HepG2 (cell line): ENCODE measurements around the gene FAM83D. TPM values are rescaled to one million over a fixed set of nuclear protein-coding genes. Genes with fewer than 3 reads are reported as not detected.
A peak's percentile ranks its signal among the peaks of the same experiment; 100 is the strongest.

Experiments used
- DPF2 ChIP-seq: sonication (generic); formaldehyde crosslinking; IDR thresholded peaks from 2 replicates; pipeline ENCODE4 v1.4.0; 2020; ENCODE audit warnings: mild to moderate bottlenecking, low read depth, missing genetic modification reagents, borderline replicate concordance
- DRAP1 ChIP-seq: IDR thresholded peaks from 2 replicates; pipeline ENCODE4 v1.6.1; 2016; ENCODE audit warnings: missing genetic modification reagents, missing compliant biosample characterization
- GMEB1 ChIP-seq: sonication (generic); formaldehyde crosslinking; IDR thresholded peaks from 2 replicates; pipeline ENCODE4 v1.5.1; 2020; ENCODE audit warnings: missing genetic modification reagents, mild to moderate bottlenecking, borderline replicate concordance
- HCFC1 ChIP-seq: fragments of 150-350 bp; IDR thresholded peaks from 2 replicates; pipeline ENCODE4 v1.6.1; 2014; ENCODE audit warnings: low read depth, low read length
- KAT8 ChIP-seq: IDR thresholded peaks from 2 replicates; pipeline ENCODE4 v1.6.1; 2016; ENCODE audit warnings: missing genetic modification reagents, missing compliant biosample characterization
- MATR3 ChIP-seq: sonication (generic); formaldehyde crosslinking; IDR thresholded peaks from 2 replicates; pipeline ENCODE4 v1.4.0; 2020; ENCODE audit warnings: missing genetic modification reagents
- MZF1 ChIP-seq: sonication (generic); formaldehyde crosslinking; IDR thresholded peaks from 2 replicates; pipeline ENCODE4 v1.8.1; 2023; ENCODE audit warnings: mild to moderate bottlenecking, missing genetic modification reagents, borderline replicate concordance
- NFYC ChIP-seq: IDR thresholded peaks from 2 replicates; pipeline ENCODE4 v1.6.1; 2016; ENCODE audit warnings: missing genetic modification reagents, missing compliant biosample characterization
- RCOR2 ChIP-seq: IDR thresholded peaks from 2 replicates; pipeline ENCODE4 v1.6.1; 2016; ENCODE audit warnings: missing biosample characterization, missing genetic modification reagents
- THAP9 ChIP-seq: sonication (generic); formaldehyde crosslinking; IDR thresholded peaks from 2 replicates; pipeline ENCODE4; 2020; ENCODE audit warnings: missing genetic modification reagents, mild to moderate bottlenecking, borderline replicate concordance
- ZBTB4 ChIP-seq: sonication (generic); formaldehyde crosslinking; IDR thresholded peaks from 2 replicates; pipeline ENCODE4 v1.4.0; 2020; ENCODE audit warnings: missing genetic modification reagents, mild to moderate bottlenecking, borderline replicate concordance
- ZBTB46 ChIP-seq: sonication (generic); formaldehyde crosslinking; IDR thresholded peaks from 2 replicates; pipeline ENCODE4 v1.4.0; 2020; ENCODE audit warnings: mild to moderate bottlenecking, missing genetic modification reagents, borderline replicate concordance
- ZNF747 ChIP-seq: sonication (generic); formaldehyde crosslinking; IDR thresholded peaks from 2 replicates; pipeline ENCODE4 v1.8.1; 2023; ENCODE audit warnings: missing genetic modification reagents, mild to moderate bottlenecking, borderline replicate concordance
- ZNF770 ChIP-seq: sonication (generic); formaldehyde crosslinking; IDR thresholded peaks from 2 replicates; pipeline ENCODE4 v1.5.0; 2020; ENCODE audit warnings: mild to moderate bottlenecking, missing genetic modification reagents
- ZNF878 ChIP-seq: sonication (generic); formaldehyde crosslinking; IDR thresholded peaks from 2 replicates; pipeline ENCODE4 v1.8.1; 2023; ENCODE audit warnings: mild to moderate bottlenecking, missing genetic modification reagents, moderate library complexity
- polyA plus RNA-seq, 8 experiments: library from polyadenylated mRNA; depleted of rRNA in 3 of 8; stranded (reverse) in 7 of 8; unstranded in 1 of 8; fragments of >200 nt; fragmentation: Illumina TruSeq in 4 of 8; extraction: Trizol in 4 of 8; gene quantifications; 2 replicates each; pipeline versions ENCODE4 v1.2.1 to v1.2.3, GENCODE V29; 2011 to 2016; ENCODE audit warnings: low read depth in 4 of 8, missing spikeins in 1 of 8, mixed read lengths in 1 of 8; ENCODE audit not compliant: insufficient read depth in 1 of 8
- total RNA-seq, 5 experiments: library from RNA; depleted of rRNA; stranded (reverse); fragments of >200 nt; fragmentation: Illumina TruSeq; extraction: Trizol; gene quantifications; 2 replicates each; pipeline ENCODE4 v1.2.3, GENCODE V29; 2016; ENCODE audit warnings: low read depth in 1 of 5

The FAM83D gene
- total and polyA plus RNA-seq, 2 of the 13 experiments (the other 11 are each of a cell fraction or from before 2014, with no cell fraction given): 51.4 to 64.0 TPM

GRCh38 chr20:38962044-38962927 lies 36.1 kb downstream of the FAM83D start, which contains the start of gene DHX35 (continued):
- peak; percentile 98 for TF ChIP-seq THAP9 (CRISPR knock-in tag)
- no peak for TF ChIP-seq MATR3 (CRISPR knock-in tag)
- peak; percentile 61; the same call in 1 of the 2 replicates for TF ChIP-seq HCFC1
- TF ChIP-seq ZNF770 (CRISPR knock-in tag): no peak; the same call in none of the 2 replicates
- TF ChIP-seq GMEB1 (CRISPR knock-in tag): peak; percentile 89
- TF ChIP-seq ZNF747 (CRISPR knock-in tag): peak; percentile 99
- TF ChIP-seq DRAP1: peak; percentile 98
- peak; percentile 86 for TF ChIP-seq RCOR2 (CRISPR knock-in tag)
- TF ChIP-seq KAT8: peak; percentile 99
- no peak for TF ChIP-seq ZBTB46
- peak; percentile 86 for TF ChIP-seq MZF1
- TF ChIP-seq NFYC (CRISPR knock-in tag): peak; percentile 78
- no peak for TF ChIP-seq ZNF878 (CRISPR knock-in tag)
- TF ChIP-seq ZBTB4 (CRISPR knock-in tag): peak; percentile 93; the same call in 1 of the 2 replicates
- no peak for TF ChIP-seq DPF2 (CRISPR knock-in tag)
